CD4-positive, alpha-beta T cell treated with Interleukin-15 for 1 hour (primary cell): Measurements from ENCODE around the gene SCAP.
"Not testable (repeated sequence)": the region's sequence is repeated elsewhere in the genome, so short reads cannot be mapped to it uniquely, and the experiment has no call there.

ENCODE experiments used
- DNase-seq: peaks from one replicate; pipeline ENCODE4 v3.0.0-alpha.2; 2020

SCAP gene

DNA sequence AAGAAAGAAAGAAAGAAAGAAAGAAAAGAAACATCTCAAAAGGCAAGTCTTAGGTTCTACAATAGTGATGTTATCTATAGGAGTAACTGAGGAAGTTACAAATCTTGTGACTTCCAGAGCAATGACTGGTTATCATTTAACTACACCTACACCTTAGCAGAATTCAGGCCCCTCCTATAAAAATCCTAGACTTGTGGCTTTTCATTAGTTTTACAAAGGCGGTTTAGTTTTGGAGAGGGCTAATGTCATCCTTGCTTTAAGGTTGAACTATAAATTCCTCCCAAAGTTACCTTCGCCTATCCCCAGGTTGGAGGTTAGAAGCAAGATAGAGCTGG, 4.1 kb upstream of the SCAP start:
- no peak for DNase-seq

- no peak for DNase-seq
These were observed 2.3 kb upstream of the SCAP start for GRCh38 chr3:47478022-47478421.

- DNase-seq = no peak
These were observed 981 bp upstream of the SCAP start for GRCh38 chr3:47476644-47477199.

DNA sequence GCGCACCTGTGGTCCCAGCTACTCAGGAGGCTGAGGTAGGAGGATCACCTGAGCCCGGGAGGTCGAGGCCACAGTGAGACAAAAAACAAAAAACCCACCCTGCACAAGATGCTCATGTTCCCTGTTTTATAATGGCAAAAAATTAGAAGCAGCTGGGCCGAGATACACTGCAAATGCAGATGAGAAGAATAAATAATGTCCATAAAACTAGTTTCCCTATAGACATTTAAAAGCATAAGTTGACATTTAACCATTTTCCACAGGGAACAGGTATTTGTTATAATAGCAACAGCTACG, 537 bp upstream of the SCAP start:
- no peak for DNase-seq

- no peak for DNase-seq
These were observed 642 bp downstream of the SCAP start for GRCh38 chr3:47475029-47475569.

DNA sequence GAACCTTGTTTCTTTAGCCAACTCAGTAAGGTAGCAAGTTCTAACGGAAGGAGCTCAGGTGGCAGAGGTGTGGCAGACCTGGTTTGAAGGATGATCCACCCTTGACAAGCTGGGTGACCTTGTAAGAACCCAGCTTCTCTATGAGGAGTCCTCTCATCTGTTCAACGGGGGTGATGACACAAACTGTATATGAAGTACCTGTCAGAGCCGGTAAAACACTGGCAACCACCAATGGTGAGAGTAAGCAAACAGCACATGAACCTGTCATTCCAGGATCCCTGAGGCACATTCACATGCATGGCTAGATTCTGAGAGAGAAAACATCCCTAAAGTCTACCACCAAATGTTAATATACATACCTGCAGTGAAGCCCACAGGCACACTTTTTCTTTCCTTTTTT, 2.4 kb downstream of the SCAP start:
- DNase-seq = no peak

- no peak for DNase-seq
These were observed 6.1 kb downstream of the SCAP start for GRCh38 chr3:47469616-47470015.

GRCh38 chr3:47468315-47468714, 7.4 kb downstream of the SCAP start:
- DNase-seq = not testable (repeated sequence)

- no peak for DNase-seq
These were observed 11.2 kb downstream of the SCAP start for GRCh38 chr3:47464588-47464987.

GRCh38 chr3:47459534-47460085, 16.1 kb downstream of the SCAP start:
- DNase-seq = not testable (repeated sequence)

DNA sequence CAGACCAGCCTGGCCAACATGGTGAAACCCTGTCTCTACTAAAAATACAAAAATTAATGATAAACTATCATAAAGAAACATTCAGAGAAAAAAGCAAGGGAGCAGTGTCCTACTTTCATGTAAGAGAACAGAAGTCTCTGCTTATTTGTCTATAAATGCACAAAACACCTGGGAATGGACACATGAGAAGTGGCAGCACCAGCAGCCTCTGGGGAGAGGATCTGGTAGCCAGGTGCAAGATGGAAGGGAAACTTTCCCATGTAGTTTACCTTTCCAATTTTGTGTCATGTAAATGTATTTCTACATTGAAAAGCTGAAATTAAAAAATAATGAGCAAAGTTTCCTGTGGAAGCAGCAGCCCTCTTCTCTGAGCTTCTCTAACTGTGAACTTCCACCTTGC, 18.8 kb downstream of the SCAP start:
- no peak for DNase-seq

DNA sequence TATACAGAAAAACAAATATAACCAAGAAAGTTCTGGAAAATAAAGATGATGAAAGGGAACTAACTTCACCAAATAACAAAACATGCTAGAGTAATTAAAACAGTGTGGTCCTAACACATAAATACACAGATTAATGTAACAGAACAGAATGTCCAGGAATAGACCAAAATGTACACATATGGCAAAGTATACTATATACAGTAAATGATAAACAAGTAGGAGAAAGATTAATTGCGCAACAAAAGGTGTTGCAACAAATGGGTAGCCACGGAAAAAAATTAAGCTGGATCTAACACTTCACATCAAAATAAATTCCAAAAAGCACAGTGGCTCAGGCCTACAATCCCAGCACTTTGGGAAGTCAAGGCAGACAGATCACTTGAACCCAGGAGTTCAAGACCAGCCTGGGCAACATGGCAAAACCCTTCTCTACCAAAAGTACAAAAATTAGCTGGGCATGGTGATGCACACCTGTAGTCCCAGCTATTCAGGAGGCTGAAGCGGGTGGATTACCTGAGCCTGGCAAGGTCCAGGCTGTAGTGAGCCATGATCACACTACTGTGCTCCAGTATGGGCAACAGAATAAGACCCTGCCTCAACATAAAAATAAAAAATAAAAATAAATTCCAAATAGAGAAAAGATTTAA, 19.8 kb downstream of the SCAP start:
- DNase-seq = no peak

- DNase-seq = no peak
These were observed 23.1 kb downstream of the SCAP start for GRCh38 chr3:47452453-47453215.

DNA sequence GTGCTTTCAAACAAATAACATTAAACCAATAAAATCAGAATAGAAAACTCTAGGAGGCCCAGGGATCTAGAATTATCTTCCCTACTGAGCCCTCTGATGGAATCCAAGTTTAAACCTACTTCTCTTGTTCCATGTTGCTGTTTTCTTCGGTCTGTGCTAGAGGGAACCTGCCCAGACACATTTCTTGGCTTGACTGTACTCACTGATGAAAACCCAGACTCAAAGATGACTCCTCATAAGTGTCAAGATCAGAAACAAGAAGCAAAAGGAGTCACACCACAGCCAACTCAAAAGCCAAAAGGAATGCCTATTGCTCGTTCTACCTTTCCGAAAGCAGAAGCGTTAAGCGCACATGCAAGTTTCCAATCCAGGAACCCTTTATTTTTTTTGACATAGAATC, 31.6 kb downstream of the SCAP start:
- no peak for DNase-seq

DNA sequence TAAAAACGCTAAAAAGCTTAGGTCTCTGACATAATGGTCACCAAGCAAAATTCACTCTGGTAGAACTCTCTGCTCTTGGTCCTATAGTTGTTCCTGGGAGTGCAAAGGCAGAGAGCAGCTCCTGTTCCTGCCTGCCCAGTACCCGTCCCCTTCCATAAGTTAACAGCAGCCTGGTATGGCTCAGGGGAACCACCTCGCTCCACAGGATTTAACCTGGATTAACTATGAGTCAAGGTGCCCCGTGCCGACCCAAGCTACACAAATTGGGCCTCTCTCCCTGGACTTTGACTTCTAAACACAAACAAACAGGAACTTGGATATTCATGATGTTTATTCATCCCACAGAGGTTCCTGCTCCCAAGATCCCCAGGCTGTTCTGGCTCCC, 32.1 kb downstream of the SCAP start:
- DNase-seq = no peak

DNA sequence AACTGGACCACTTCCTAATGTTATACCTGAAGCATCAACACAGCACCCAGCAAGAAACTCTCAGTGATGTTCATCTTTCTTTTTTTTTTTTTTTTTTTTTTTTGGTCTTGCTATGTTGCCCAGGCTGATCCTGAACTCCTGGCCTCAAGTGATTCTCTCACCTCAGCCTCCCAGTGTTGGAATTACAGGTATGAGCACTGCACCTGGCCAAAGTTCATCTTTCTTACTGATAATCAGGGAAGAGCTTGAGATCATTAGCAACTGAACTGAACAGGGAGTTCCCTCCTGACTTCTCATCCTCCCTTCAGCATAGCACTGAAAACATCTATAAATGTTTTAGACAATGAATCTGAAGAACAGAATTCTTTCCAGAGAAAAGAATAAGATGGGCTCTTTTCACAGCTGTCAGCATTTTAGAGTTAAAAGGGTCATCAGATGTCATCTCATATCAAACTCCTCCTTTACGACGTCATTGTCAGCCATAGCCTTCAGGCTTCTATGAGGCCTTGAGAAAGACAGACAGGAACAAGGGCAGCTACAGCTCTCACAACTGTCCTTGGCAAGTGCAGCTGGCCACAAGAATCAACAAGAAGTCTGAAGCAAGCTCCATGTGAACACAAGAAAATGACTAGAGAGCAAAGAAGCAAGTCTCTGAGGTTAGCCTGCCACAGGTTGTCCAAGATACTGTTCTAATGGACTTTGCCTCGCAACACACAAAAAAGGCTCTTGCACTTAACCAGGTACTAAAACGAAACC, 33.8 kb downstream of the SCAP start:
- no peak for DNase-seq

- DNase-seq = no peak
These were observed 35.6 kb downstream of the SCAP start for GRCh38 chr3:47440131-47440530.

DNA sequence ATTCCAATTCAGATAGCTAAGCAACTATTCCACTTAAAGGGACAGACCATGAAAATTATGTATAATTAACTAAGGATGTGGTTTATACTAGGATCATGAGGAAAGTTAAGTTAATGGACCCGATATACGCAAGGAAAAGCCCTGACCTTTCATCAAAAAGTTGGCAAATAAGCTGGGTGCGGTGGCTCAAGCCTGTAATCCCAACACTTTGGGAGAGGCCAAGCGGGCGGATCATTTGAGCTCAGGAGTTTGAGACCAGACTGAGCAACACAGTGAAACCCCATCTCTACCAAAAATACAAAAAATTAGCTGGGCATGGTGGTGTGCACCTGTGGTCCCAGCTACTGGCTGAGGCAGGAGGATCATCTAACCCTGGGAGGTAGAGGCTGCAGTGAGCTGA, 39.6 kb downstream of the SCAP start:
- DNase-seq = no peak

DNA sequence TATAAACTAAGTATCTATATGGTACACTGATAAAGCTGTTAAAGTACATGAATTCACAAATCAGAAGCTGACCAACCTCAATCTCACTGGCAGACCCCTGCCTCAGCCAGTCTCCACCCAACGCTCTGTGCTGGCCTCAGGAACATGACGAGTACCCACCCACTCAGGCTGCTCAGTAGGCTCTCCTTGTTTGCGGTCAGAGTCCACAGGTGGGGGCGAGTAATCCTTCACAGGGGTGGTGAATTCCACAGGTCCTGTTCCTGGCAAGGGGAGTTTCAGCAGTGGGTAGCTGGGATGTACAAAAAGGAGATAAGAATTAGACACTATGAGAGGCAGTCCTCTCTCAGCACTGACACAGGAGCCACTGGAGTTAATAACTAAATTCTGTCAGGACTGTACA, 40.9 kb downstream of the SCAP start:
- DNase-seq = no peak

DNA sequence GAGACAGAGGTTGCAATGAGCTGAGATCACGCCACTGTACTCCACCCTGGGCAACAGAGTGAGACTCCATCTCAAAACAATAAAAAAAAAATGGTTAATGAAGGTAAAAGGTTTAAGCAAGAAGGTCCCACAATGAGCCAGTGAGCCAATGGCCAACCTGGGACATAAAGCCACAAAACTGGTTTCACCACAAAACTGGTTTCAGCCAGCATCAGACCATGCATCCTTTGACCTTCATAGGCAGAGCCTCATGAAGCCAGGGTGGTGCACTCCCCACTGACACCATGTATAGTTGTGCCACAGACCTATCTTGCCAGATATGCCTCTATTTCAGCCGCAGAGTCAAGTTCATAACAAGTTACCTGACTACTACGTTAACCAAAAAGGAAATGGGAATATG, 41.9 kb downstream of the SCAP start:
- no peak for DNase-seq

DNA sequence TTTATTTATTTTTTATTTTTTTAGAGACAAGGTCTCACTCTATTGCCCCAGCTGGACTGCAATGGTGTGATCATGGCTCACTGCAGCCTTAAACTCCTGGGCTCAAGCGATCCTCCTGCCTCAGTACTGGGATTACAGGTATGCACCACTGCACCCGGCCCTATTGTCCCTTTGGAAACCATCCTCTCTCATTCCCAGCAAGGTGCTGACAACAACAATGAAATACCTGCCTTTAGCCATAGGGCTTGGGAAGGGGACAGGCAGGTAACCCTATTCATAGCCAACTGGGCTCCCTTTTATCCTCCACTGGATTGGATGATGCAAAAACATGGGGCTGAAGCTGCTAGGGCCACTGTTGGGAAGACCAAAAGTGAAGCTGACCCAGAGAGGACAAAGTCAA, 43.1 kb downstream of the SCAP start:
- DNase-seq = no peak

GRCh38 chr3:47431225-47431624, 44.5 kb downstream of the SCAP start:
- DNase-seq = no peak

GRCh38 chr3:47430606-47431005, 45.1 kb downstream of the SCAP start:
- no peak for DNase-seq
